Vagina (tissue), 2 donors: ENCODE data around the gene RAB4B. TPM values are rescaled to one million over a fixed set of nuclear protein-coding genes. Genes with fewer than 3 reads are reported as not detected.

ENCODE experiments used
- DNase-seq, 2 donors: peaks; one replicate each; pipeline ENCODE4 v3.0.0-alpha.2; 2017; ENCODE audit errors: extremely low spot score in 2 of 2
- H3K27ac ChIP-seq: fragments of 200-600 bp; sonication (generic); one replicate; pipeline ENCODE4 v1.5.1; 2019
- H3K27me3 ChIP-seq: fragments of 200-600 bp; sonication (generic); one replicate; pipeline ENCODE4 v1.5.1; 2019
- H3K36me3 ChIP-seq, 2 donors: fragments of 200-600 bp; sonication (generic); one replicate each; pipeline ENCODE4 v1.5.1; 2017 to 2019
- H3K4me1 ChIP-seq: fragments of 200-600 bp; sonication (generic); one replicate; pipeline ENCODE4 v1.5.1; 2019
- H3K4me3 ChIP-seq, 2 donors: fragments of 200-600 bp; sonication (generic); 1 replicate in 1 of 2; 2 replicates in 1 of 2; pipeline ENCODE4 v1.5.1; 2016 to 2019
- H3K9me3 ChIP-seq: fragments of 200-600 bp; sonication (generic); one replicate; pipeline ENCODE4 v1.5.1; 2019
- CTCF ChIP-seq, 3 experiments: fragments of 450-650 bp in 2 of 3; fragments of 200-600 bp in 1 of 3; sonication (generic) in 1 of 3; IDR thresholded peaks; one replicate each; pipeline ENCODE4 v1.5.1; 2017 to 2019; ENCODE audit warnings: antibody characterized with exemption in 3 of 3, mild to moderate bottlenecking in 2 of 3, moderate library complexity in 2 of 3
- POLR2A ChIP-seq, 2 donors: fragments of 450-650 bp; IDR thresholded peaks; one replicate each; pipeline ENCODE4 v1.6.1; 2017; ENCODE audit warnings: antibody characterized with exemption in 2 of 2, mild to moderate bottlenecking in 2 of 2, moderate library complexity in 2 of 2
- POLR2AphosphoS5 ChIP-seq, 2 donors: sonication (generic); formaldehyde crosslinking; IDR thresholded peaks; one replicate each; pipeline ENCODE4 v1.9.0; 2017; ENCODE audit warnings: antibody characterized with exemption in 2 of 2, mild to moderate bottlenecking in 2 of 2, low read depth in 1 of 2; ENCODE audit not compliant: insufficient read depth in 1 of 2
- intact Hi-C: fragments of 100-400 bp; cut with DNase I; formaldehyde crosslinking; loops from one replicate; pipeline ENCODE4 v1.15.1; 2023
- total RNA-seq: library from RNA; depleted of rRNA; stranded (reverse); fragments of >200 nt; gene quantifications from one replicate; pipeline ENCODE4 v1.2.3, GENCODE V29; 2016

Gene RAB4B
- total RNA-seq, 1 donor from 2014 or later, result 22.3 TPM

- Histone ChIP-seq H3K4me1 (peaks cover 99% of the 10 kb centered on the region), H3K4me3 (no peak overlapping the region), H3K9me3 (no peaks in the 10 kb centered on the region), H3K36me3 (peaks cover 0 to 22% of the 10 kb centered on the region in 2 donors), H3K27me3 (no peaks in the 10 kb centered on the region), H3K27ac (peak overlapping the region; percentile 64)
- TF ChIP-seq POLR2AphosphoS5 (IDR thresholded peaks at IDR 0.05; ENCODE audit: insufficient read depth in 1 of 2, low read depth in 1 of 2) (no peak), POLR2A (IDR thresholded peaks at IDR 0.05) (no peak), CTCF (IDR thresholded peaks at IDR 0.05) (no peak)
- intact Hi-C loops, result loop anchor here (5.0 to 10.0 kb wide), 3 partner anchors 50 to 1067 kb away; partner anchors contain the start of genes ACTMAP and SNRPA
- DNase-seq, result no peak
These were observed 26.8 kb downstream of the RAB4B start for GRCh38 chr19:40804783-40805242.

GRCh38 chr19:40805258-40805868 is 27.3 kb downstream of the RAB4B start:
- Histone ChIP-seq H3K27me3 (no peaks in the 10 kb centered on the region), H3K9me3 (no peaks in the 10 kb centered on the region), H3K4me3 (no peak overlapping the region), H3K27ac (peak overlapping the region; percentile 64), H3K4me1 (peaks cover 99% of the 10 kb centered on the region), H3K36me3 (peaks cover 0 to 22% of the 10 kb centered on the region in 2 donors)
- DNase-seq, result no peak
- intact Hi-C loops, result loop anchor here (10.0 kb wide), 1 partner anchor 51 kb away; the partner anchor contains the start of genes ACTMAP and SNRPA
- TF ChIP-seq POLR2A (IDR thresholded peaks at IDR 0.05) (no peak), POLR2AphosphoS5 (IDR thresholded peaks at IDR 0.05; ENCODE audit: insufficient read depth in 1 of 2, low read depth in 1 of 2) (no peak)

GRCh38 chr19:40806423-40807146 is 28.5 kb downstream of the RAB4B start:
- Histone ChIP-seq H3K27me3 (no peaks in the 10 kb centered on the region), H3K4me1 (peaks cover 92% of the 10 kb centered on the region), H3K27ac (peak overlapping the region; percentile 64), H3K36me3 (peaks cover 0 to 17% of the 10 kb centered on the region in 2 donors), H3K4me3 (peak overlapping the region; percentile 17 to 21), H3K9me3 (no peaks in the 10 kb centered on the region)
- TF ChIP-seq POLR2AphosphoS5 (IDR thresholded peaks at IDR 0.05; ENCODE audit: insufficient read depth in 1 of 2, low read depth in 1 of 2), result peak; percentile 72 to 76
- peak; percentile 60 to 89 (median 82) for TF ChIP-seq CTCF (IDR thresholded peaks at IDR 0.05)
- no peak for TF ChIP-seq POLR2A (IDR thresholded peaks at IDR 0.05)
- intact Hi-C loops, result loop anchor here (10.0 kb wide), 1 partner anchor 52 kb away; the partner anchor contains the start of genes ACTMAP and SNRPA
- no peak for DNase-seq

- TF ChIP-seq POLR2A (IDR thresholded peaks at IDR 0.05) (no peak), CTCF (IDR thresholded peaks at IDR 0.05) (peak in 1 of 3 experiments; percentile 4), POLR2AphosphoS5 (IDR thresholded peaks at IDR 0.05; ENCODE audit: insufficient read depth in 1 of 2, low read depth in 1 of 2) (peak in 1 of 2 donors; percentile 19)
- no peak for DNase-seq
- H3K36me3 ChIP-seq, result peaks cover 0 to 17% of the 10 kb centered on the region in 2 donors
- intact Hi-C loops, result loop anchor here (10.0 kb wide), 1 partner anchor 53 kb away; the partner anchor contains the start of genes ACTMAP and SNRPA
- no peaks in the 10 kb centered on the region for H3K27me3 ChIP-seq
- peaks cover 92% of the 10 kb centered on the region for H3K4me1 ChIP-seq
- H3K4me3 ChIP-seq, result no peak overlapping the region
- no peaks in the 10 kb centered on the region for H3K9me3 ChIP-seq
- H3K27ac ChIP-seq, result peak overlapping the region; percentile 64
These were observed 29.3 kb downstream of the RAB4B start for GRCh38 chr19:40807147-40808020.

- intact Hi-C loops, result loop anchor here (10.0 kb wide), 1 partner anchor 53 kb away; the partner anchor contains the start of genes ACTMAP and SNRPA
- Histone ChIP-seq H3K4me3 (no peak overlapping the region), H3K9me3 (no peaks in the 10 kb centered on the region), H3K27me3 (no peaks in the 10 kb centered on the region), H3K36me3 (peaks cover 0 to 17% of the 10 kb centered on the region in 2 donors), H3K4me1 (peaks cover 90% of the 10 kb centered on the region), H3K27ac (peak overlapping the region; percentile 64)
- TF ChIP-seq POLR2A (IDR thresholded peaks at IDR 0.05) (no peak), CTCF (IDR thresholded peaks at IDR 0.05) (no peak), POLR2AphosphoS5 (IDR thresholded peaks at IDR 0.05; ENCODE audit: insufficient read depth in 1 of 2, low read depth in 1 of 2) (no peak)
- no peak for DNase-seq
These were observed 29.9 kb downstream of the RAB4B start for GRCh38 chr19:40808021-40808325.
